Measurements from ENCODE around the gene B3GLCT. TPM values are rescaled to one million over a fixed set of nuclear protein-coding genes. Genes with fewer than 3 reads are reported as not detected.

Gene B3GLCT
- total and polyA plus RNA-seq, 2 of the 13 experiments (the other 11 are each of a cell fraction or from before 2014, with no cell fraction given) = 2.0 to 7.1 TPM

GRCh38 chr13:31161557-31162150, 38.1 kb upstream of the B3GLCT start, which contains the start of gene HSPH1 (continued):
- TF ChIP-seq, protein P1, sequence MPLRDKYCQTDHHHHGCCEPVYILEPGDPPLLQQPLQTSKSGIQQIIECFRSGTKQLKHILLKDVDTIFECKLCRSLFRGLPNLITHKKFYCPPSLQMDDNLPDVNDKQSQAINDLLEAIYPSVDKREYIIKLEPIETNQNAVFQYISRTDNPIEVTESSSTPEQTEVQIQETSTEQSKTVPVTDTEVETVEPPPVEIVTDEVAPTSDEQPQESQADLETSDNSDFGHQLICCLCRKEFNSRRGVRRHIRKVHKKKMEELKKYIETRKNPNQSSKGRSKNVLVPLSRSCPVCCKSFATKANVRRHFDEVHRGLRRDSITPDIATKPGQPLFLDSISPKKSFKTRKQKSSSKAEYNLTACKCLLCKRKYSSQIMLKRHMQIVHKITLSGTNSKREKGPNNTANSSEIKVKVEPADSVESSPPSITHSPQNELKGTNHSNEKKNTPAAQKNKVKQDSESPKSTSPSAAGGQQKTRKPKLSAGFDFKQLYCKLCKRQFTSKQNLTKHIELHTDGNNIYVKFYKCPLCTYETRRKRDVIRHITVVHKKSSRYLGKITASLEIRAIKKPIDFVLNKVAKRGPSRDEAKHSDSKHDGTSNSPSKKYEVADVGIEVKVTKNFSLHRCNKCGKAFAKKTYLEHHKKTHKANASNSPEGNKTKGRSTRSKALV (CRISPR knock-in tag; IDR thresholded peaks at IDR 0.05) = no peak
- TF ChIP-seq USF2 (IDR thresholded peaks at IDR 0.05; ENCODE audit: low read depth, low read length) (peak; percentile 42; the same call in 1 of the 2 replicates), USF2 (CRISPR knock-in tag; IDR thresholded peaks at IDR 0.05; ENCODE audit: borderline replicate concordance) (peak; percentile 65), KIAA2018 (CRISPR knock-in tag; IDR thresholded peaks at IDR 0.05; ENCODE audit: borderline replicate concordance) (0 out of 2 replicates have a peak, but pooled peaks have one; percentile 30), MED13 (CRISPR knock-in tag; IDR thresholded peaks at IDR 0.05) (peak; percentile 23; the same call in 1 of the 2 replicates), ZSCAN31 (CRISPR knock-in tag; IDR thresholded peaks at IDR 0.05; ENCODE audit: low read depth) (peak; percentile 16; the same call in 1 of the 2 replicates), ATF1 (CRISPR knock-in tag; IDR thresholded peaks at IDR 0.05) (no peak), AGO2 (optimal IDR thresholded peaks at IDR 0.05; ENCODE audit: low read depth, low read length) (peak; percentile 92), RAD51 (IDR thresholded peaks at IDR 0.05; ENCODE audit: borderline replicate concordance) (no peak), ZNF574 (CRISPR knock-in tag; IDR thresholded peaks at IDR 0.05) (peak; percentile 84), NFYC (CRISPR knock-in tag; IDR thresholded peaks at IDR 0.05) (peak; percentile 84), ATF7-NPFF (CRISPR knock-in tag; IDR thresholded peaks at IDR 0.05; ENCODE audit: low read depth) (peak; percentile 67; the same call in 1 of the 2 replicates), NFYB (CRISPR knock-in tag; IDR thresholded peaks at IDR 0.05) (peak; percentile 92)
